ENCODE data around the gene NPB. TPM values are rescaled to one million over a fixed set of nuclear protein-coding genes. Genes with fewer than 3 reads are reported as not detected.

The NPB gene
- polyA plus RNA-seq, 1 of the 3 experiments (the other 2 are of a cell fraction): 2.4 TPM

GRCh38 chr17:81859906-81860755, 41.9 kb upstream of the NPB start, which contains the start of gene P4HB:
Gene P4HB, minus strand, starts transcription at chr17:81860535. Its CDS starts 64 bp downstream, at chr17:81860471.
- 0% methylated on average over 29 of the region's 95 CpGs for WGBS (ENCODE audit: low lambda C conversion rate)
- peaks cover 28 to 33% of the 10 kb centered on the region in 2 experiments for H3K4me1 ChIP-seq (ENCODE audit: control insufficient read depth in 1 of 2, insufficient read depth in 2 of 2, low read depth in 1 of 2, low read length in 1 of 2)
- H3K4me3 ChIP-seq (ENCODE audit: low read depth in 2 of 2, low read length in 1 of 2): peak within 1 kb of the TSS; percentile 77 to 95
- H3F3A ChIP-seq (replicated peaks; ENCODE audit: insufficient read depth): peaks cover 20% of the 10 kb centered on the region
- H3K27me3 ChIP-seq (ENCODE audit: insufficient read depth): no peaks in the 10 kb centered on the region
- H3K79me2 ChIP-seq (ENCODE audit: insufficient read depth): peaks cover 94% of the 10 kb centered on the region
- peak within 1 kb of the TSS; percentile 99 for H3K4me2 ChIP-seq
- H3K9ac ChIP-seq: peak within 1 kb of the TSS; percentile 98
- H3K36me3 ChIP-seq (replicated peaks in 1 of 2; ENCODE audit: control insufficient read depth in 1 of 2, insufficient read depth in 2 of 2, low read length in 1 of 2): peaks cover 31 to 62% of the 10 kb centered on the region in 2 experiments
- H2AFZ ChIP-seq (ENCODE audit: low read depth): peak within 1 kb of the TSS; percentile 52; the same call in 1 of the 2 replicates
- ChIA-PET CTCF (interaction anchor here (0.7 to 2.0 kb wide), 10 partner anchors 9 to 127 kb away, joined by 3 to 13 read pairs (median 4); partner anchors contain the start of genes ARHGDIA and SIRT7), POLR2A (interaction anchor here (0.6 to 2.3 kb wide), 7 partner anchors 10 to 157 kb away, joined by 3 to 16 read pairs (median 4); partner anchors contain the start of genes ALYREF, ANAPC11, ARHGDIA and MCRIP1)
- peak within 1 kb of the TSS; percentile 90 to 92 for H3K27ac ChIP-seq (ENCODE audit: low read depth in 2 of 2, low read length in 1 of 2)
- no peaks in the 10 kb centered on the region for H3K9me2 ChIP-seq
- TF ChIP-seq TEAD4 (IDR thresholded peaks at IDR 0.05; ENCODE audit: borderline replicate concordance, insufficient read depth) (no peak), MAX (IDR thresholded peaks at IDR 0.05; ENCODE audit: low read depth) (no peak), GABPA (IDR thresholded peaks at IDR 0.05; ENCODE audit: low read depth) (no peak), NRF1 (IDR thresholded peaks at IDR 0.05; ENCODE audit: low read depth, low read length) (peak; percentile 88), POLR2AphosphoS5 (IDR thresholded peaks at IDR 0.05; ENCODE audit: low read depth, low read length) (peak; percentile 94), ELF1 (IDR thresholded peaks at IDR 0.05) (peak; percentile 42), TAF1 (IDR thresholded peaks at IDR 0.05; ENCODE audit: borderline replicate concordance, low read depth, low read length) (peak; percentile 76), RCOR1 (IDR thresholded peaks at IDR 0.05; ENCODE audit: low read length) (0 out of 2 replicates have a peak, but pooled peaks have one; percentile 7), SIN3A (IDR thresholded peaks at IDR 0.05; ENCODE audit: borderline replicate concordance, low read depth, low read length) (0 out of 2 replicates have a peak, but pooled peaks have one; percentile 45), FOXJ3 (CRISPR knock-in tag; IDR thresholded peaks at IDR 0.05) (no peak), MXI1 (IDR thresholded peaks at IDR 0.05; ENCODE audit: low read depth, low read length) (peak; percentile 41; the same call in 1 of the 2 replicates), GATA2 (CRISPR knock-in tag; IDR thresholded peaks at IDR 0.05) (no peak), CTCF (IDR thresholded peaks at IDR 0.05) (no peak), FOSL2 (IDR thresholded peaks at IDR 0.05; ENCODE audit: borderline replicate concordance, low read depth) (no peak)
- TF ChIP-seq, protein P1, sequence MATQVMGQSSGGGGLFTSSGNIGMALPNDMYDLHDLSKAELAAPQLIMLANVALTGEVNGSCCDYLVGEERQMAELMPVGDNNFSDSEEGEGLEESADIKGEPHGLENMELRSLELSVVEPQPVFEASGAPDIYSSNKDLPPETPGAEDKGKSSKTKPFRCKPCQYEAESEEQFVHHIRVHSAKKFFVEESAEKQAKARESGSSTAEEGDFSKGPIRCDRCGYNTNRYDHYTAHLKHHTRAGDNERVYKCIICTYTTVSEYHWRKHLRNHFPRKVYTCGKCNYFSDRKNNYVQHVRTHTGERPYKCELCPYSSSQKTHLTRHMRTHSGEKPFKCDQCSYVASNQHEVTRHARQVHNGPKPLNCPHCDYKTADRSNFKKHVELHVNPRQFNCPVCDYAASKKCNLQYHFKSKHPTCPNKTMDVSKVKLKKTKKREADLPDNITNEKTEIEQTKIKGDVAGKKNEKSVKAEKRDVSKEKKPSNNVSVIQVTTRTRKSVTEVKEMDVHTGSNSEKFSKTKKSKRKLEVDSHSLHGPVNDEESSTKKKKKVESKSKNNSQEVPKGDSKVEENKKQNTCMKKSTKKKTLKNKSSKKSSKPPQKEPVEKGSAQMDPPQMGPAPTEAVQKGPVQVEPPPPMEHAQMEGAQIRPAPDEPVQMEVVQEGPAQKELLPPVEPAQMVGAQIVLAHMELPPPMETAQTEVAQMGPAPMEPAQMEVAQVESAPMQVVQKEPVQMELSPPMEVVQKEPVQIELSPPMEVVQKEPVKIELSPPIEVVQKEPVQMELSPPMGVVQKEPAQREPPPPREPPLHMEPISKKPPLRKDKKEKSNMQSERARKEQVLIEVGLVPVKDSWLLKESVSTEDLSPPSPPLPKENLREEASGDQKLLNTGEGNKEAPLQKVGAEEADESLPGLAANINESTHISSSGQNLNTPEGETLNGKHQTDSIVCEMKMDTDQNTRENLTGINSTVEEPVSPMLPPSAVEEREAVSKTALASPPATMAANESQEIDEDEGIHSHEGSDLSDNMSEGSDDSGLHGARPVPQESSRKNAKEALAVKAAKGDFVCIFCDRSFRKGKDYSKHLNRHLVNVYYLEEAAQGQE (IDR thresholded peaks at IDR 0.05; ENCODE audit: low read depth, low read length): no peak
- H3K9me3 ChIP-seq: no peaks in the 10 kb centered on the region
- peak; percentile 100 for DNase-seq
- H4K20me1 ChIP-seq (ENCODE audit: insufficient read depth): peaks cover 58% of the 10 kb centered on the region
